ENCODE measurements around the gene CACNA1A. TPM values are rescaled to one million over a fixed set of nuclear protein-coding genes. Genes with fewer than 3 reads are reported as not detected.

The CACNA1A gene
- total RNA-seq, 6 experiments from 2014 or later: 1.3 to 13.2 (median 10.0) TPM

DNA sequence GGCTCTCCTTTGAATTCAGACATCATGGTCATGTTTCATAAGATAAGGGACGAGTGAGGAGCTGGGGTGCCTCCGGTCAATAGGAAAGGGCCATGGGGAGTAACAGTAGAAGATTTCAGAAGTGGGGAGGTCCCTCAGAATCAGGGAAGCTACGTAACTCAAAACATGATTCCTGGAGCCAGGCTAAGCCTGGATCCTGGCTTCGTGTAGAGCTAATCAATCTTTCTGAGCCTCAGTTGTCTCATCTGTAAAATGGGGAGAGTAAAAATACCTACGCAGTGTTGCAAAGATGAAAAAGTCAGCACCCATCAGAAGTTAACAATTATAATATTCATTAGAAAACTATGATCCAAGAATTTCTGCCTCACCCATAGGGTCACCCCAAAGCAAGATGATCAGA, 106.5 kb downstream of the CACNA1A start:
- no peaks in the 10 kb centered on the region; the same call in none of the 2 replicates for H3K9me3 Mint-ChIP-seq
- peaks cover 3% of the 10 kb centered on the region; the same call in 1 of the 2 replicates for H3K27me3 Mint-ChIP-seq (ENCODE audit: insufficient read depth)
- no peak for DNase-seq
- peak overlapping the region; percentile 94 for H3K27ac Mint-ChIP-seq
- peaks cover 19% of the 10 kb centered on the region; the same call in 1 of the 2 replicates for H3K36me3 Mint-ChIP-seq (ENCODE audit: low read depth)
- H3K4me3 Mint-ChIP-seq: peak overlapping the region; percentile 64
- peaks cover 63% of the 10 kb centered on the region for H3K4me1 Mint-ChIP-seq (ENCODE audit: low read depth)
- TF ChIP-seq, protein P1, sequence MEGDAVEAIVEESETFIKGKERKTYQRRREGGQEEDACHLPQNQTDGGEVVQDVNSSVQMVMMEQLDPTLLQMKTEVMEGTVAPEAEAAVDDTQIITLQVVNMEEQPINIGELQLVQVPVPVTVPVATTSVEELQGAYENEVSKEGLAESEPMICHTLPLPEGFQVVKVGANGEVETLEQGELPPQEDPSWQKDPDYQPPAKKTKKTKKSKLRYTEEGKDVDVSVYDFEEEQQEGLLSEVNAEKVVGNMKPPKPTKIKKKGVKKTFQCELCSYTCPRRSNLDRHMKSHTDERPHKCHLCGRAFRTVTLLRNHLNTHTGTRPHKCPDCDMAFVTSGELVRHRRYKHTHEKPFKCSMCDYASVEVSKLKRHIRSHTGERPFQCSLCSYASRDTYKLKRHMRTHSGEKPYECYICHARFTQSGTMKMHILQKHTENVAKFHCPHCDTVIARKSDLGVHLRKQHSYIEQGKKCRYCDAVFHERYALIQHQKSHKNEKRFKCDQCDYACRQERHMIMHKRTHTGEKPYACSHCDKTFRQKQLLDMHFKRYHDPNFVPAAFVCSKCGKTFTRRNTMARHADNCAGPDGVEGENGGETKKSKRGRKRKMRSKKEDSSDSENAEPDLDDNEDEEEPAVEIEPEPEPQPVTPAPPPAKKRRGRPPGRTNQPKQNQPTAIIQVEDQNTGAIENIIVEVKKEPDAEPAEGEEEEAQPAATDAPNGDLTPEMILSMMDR (IDR thresholded peaks at IDR 0.05): no peak

DNA sequence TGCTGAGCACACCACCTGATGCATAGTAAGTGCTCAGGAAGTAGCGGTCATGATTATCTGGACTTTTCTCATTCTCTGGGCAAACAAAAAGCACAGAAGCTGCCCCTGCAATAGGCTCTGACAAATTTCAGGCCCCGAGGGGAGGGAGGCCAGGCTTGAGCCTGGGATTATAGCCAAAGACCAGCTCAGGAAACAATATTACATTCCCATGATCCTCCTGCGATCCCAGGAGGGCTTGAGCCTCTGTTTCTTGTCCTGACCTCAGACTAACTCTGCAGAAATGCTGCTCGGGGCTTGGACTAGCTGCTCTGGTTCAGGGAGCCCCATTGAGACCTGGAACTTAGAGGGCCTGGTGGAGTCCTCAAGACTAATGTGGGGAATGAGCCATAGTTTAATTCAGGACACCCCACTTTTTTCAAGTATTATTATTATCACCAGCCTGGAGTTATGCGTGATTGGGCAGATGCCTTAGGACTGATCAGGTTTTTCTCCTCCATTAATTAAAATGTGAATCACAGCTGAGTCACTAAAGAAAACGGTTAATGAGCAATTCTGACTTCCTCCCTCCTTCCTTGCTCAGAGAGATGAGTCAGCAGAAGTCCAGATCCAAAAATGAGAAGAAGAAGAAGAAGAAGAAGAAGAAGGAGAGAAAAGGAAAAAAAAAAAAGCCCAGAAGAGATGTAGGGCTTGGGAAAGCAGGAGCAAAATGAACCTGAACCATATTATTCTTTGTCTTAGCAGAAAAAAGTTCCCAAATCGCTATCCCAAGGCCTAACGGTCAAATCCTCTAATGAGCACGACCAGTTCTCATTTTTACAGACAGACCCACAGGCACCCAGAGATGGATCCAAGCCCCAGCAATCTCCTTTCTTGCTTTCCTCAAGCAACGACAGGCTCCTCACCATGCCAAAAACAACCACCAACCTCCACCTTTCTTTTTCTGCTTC, 107.2 kb downstream of the CACNA1A start:
- Mint-ChIP-seq H3K27me3 (ENCODE audit: insufficient read depth) (peaks cover 3% of the 10 kb centered on the region; the same call in 1 of the 2 replicates), H3K4me1 (ENCODE audit: low read depth) (peaks cover 63% of the 10 kb centered on the region), H3K36me3 (ENCODE audit: low read depth) (peaks cover 19% of the 10 kb centered on the region; the same call in 1 of the 2 replicates), H3K4me3 (peak overlapping the region; percentile 64), H3K27ac (peak overlapping the region; percentile 94), H3K9me3 (no peaks in the 10 kb centered on the region; the same call in none of the 2 replicates)
- TF ChIP-seq, protein P1 (IDR thresholded peaks at IDR 0.05): no peak
- DNase-seq: peak; percentile 94

DNA sequence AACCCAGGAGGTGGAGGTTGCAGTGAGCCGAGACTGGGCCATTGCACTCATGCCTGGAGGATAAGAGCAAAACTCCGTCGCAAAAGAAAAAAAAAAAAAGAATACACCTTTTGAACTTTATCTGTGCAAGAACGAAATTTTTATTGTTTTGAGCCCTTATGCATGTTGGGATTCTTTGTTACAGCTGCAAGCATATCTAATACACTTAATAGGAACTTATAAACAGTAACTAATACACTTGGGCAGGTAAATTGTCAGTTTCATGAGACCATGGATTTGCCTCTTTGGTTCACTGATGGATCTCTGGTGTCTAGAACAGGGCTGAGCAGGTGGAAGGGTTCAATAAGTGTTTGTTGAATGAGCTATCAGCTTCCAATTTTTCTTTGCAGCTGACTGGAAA, 108.1 kb downstream of the CACNA1A start:
- TF ChIP-seq, protein P1 (IDR thresholded peaks at IDR 0.05): no peak
- Mint-ChIP-seq H3K27ac (peak overlapping the region; percentile 94), H3K4me3 (peak overlapping the region; percentile 64), H3K27me3 (ENCODE audit: insufficient read depth) (peaks cover 3% of the 10 kb centered on the region; the same call in 1 of the 2 replicates), H3K36me3 (ENCODE audit: low read depth) (peaks cover 19% of the 10 kb centered on the region; the same call in 1 of the 2 replicates), H3K9me3 (no peaks in the 10 kb centered on the region; the same call in none of the 2 replicates), H3K4me1 (ENCODE audit: low read depth) (peaks cover 63% of the 10 kb centered on the region)
- DNase-seq: no peak

DNA sequence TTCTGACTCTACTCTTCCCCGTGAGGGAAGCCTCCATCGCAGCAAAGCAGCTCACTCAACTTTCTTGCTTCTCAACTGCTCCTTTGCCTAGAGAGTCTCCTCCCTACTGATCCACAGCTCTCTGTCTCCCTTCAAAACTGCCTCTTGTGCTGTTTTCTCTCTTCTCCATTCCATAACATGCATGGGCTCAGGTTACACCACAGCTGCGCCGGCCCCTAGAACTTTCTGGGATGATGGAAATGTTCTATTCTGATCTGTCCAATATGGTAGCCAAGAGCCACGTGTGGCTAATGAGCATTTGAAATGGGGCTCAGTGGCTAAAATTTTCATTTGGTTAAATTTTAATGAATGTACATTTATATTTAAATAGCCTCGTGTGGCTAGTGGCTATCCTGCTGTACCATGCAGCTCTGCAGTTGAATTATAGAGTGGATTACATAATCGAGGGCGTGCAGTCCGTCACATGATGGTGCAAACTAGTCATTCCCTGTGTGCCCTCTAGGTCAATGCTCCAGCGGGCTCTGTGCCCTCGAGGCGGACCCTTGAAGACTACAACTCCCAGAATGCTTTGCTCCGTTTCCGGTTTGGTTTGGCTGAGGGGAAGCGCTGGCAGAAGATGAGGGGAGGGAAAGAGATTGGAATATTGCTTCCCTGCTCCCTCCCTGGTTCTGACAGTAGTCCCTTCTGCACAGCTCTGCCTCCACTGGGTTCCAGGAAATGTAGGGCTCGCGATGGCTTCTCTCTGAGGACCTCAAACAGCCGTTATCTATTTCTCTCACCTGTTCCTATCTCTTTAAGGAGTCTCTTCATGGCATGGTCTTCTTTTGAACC, 109.8 kb downstream of the CACNA1A start:
- H3K27me3 Mint-ChIP-seq (ENCODE audit: insufficient read depth): peaks cover 10% of the 10 kb centered on the region
- H3K36me3 Mint-ChIP-seq (ENCODE audit: low read depth): peaks cover 12% of the 10 kb centered on the region; the same call in 1 of the 2 replicates
- no peaks in the 10 kb centered on the region; the same call in none of the 2 replicates for H3K9me3 Mint-ChIP-seq
- H3K27ac Mint-ChIP-seq: no peak overlapping the region; the same call in 1 of the 2 replicates
- H3K4me1 Mint-ChIP-seq (ENCODE audit: low read depth): peaks cover 55% of the 10 kb centered on the region
- TF ChIP-seq, protein P1 (IDR thresholded peaks at IDR 0.05): peak; percentile 32; the same call in 1 of the 2 replicates
- peak; percentile 50 for DNase-seq
- H3K4me3 Mint-ChIP-seq: no peak overlapping the region

DNA sequence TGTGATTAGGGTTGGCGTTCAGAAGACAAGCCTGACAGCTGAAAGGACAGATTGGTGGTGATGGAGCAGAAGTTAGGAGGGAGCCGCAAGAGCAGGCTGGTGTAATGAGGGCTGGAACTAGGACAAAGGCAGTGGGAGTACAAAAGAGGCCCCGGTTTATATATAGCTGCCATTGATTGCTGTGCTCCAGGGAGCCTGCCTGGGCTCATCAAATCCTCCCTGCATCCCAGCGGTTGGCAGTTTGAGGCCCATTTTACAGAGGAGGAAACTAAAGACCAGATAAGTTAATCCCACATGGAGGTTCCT, 123.7 kb downstream of the CACNA1A start:
- no peak overlapping the region for H3K4me3 Mint-ChIP-seq

More for the DNA sequence above, 123.7 kb downstream of the CACNA1A start:
- Mint-ChIP-seq H3K27me3 (ENCODE audit: insufficient read depth) (peaks cover 5% of the 10 kb centered on the region), H3K9me3 (no peaks in the 10 kb centered on the region), H3K27ac (no peak overlapping the region), H3K4me1 (ENCODE audit: low read depth) (no peaks in the 10 kb centered on the region), H3K36me3 (ENCODE audit: low read depth) (no peaks in the 10 kb centered on the region; the same call in 1 of the 2 replicates)
- DNase-seq: no peak
- TF ChIP-seq, protein P1 (IDR thresholded peaks at IDR 0.05): no peak
